Loucy (cell line): ENCODE measurements around the gene ZDHHC18.
A peak's percentile ranks its signal among the peaks of the same experiment; 100 is the strongest.

Experiments
- H2AFZ ChIP-seq: fragments of 200-600 bp; sonication (generic); 2 replicates; pipeline ENCODE4 v1.6.0; 2016; ENCODE audit warnings: antibody characterized with exemption, mild to moderate bottlenecking, low read length, moderate library complexity
- H3F3A ChIP-seq: fragments of 200-600 bp; 2 replicates; pipeline ENCODE4 v1.6.0; 2016; ENCODE audit warnings: antibody characterized with exemption, low read depth, mild to moderate bottlenecking
- H3K27me3 ChIP-seq: fragments of 200-600 bp; sonication (generic); 2 replicates; pipeline ENCODE4 v1.6.1; 2014; ENCODE audit warnings: low read length, mild to moderate bottlenecking; ENCODE audit not compliant: insufficient read depth, poor library complexity, severe bottlenecking
- H3K36me3 ChIP-seq: fragments of 200-600 bp; sonication (generic); 2 replicates; pipeline ENCODE4 v1.6.1; 2016; ENCODE audit warnings: low read length; ENCODE audit not compliant: insufficient read depth
- H3K4me1 ChIP-seq: fragments of 200-600 bp; sonication (generic); 2 replicates; pipeline ENCODE4 v1.5.1; 2014; ENCODE audit warnings: low read length, mild to moderate bottlenecking; ENCODE audit not compliant: insufficient read depth, poor library complexity, severe bottlenecking
- H3K4me2 ChIP-seq: fragments of 200-600 bp; sonication (generic); 2 replicates; pipeline ENCODE4 v1.6.0; 2014; ENCODE audit warnings: antibody characterized with exemption, low read length, low read depth, mild to moderate bottlenecking; ENCODE audit not compliant: poor library complexity, severe bottlenecking
- H3K4me3 ChIP-seq: fragments of 200-600 bp; sonication (generic); 2 replicates; pipeline ENCODE4 v1.5.1; 2014; ENCODE audit warnings: low read length, mild to moderate bottlenecking, mixed read lengths; ENCODE audit not compliant: poor library complexity, severe bottlenecking
- H3K79me2 ChIP-seq: fragments of 200-600 bp; sonication (generic); 2 replicates; pipeline ENCODE4 v1.6.1; 2014; ENCODE audit warnings: low read length; ENCODE audit not compliant: insufficient read depth
- H3K9ac ChIP-seq: fragments of 200-600 bp; sonication (generic); 2 replicates; pipeline ENCODE4 v1.6.0; 2014; ENCODE audit warnings: mild to moderate bottlenecking, low read depth, low read length, moderate library complexity; ENCODE audit not compliant: poor library complexity, severe bottlenecking
- H3K9me2 ChIP-seq: fragments of 200-600 bp; sonication (generic); replicated peaks from 2 replicates; pipeline ENCODE4 v1.6.1; 2016; ENCODE audit warnings: low read depth, low read length, mixed read lengths
- H3K9me3 ChIP-seq: fragments of 200-600 bp; sonication (generic); 2 replicates; pipeline ENCODE4 v1.6.1; 2014; ENCODE audit warnings: mild to moderate bottlenecking, antibody characterized with exemption, low read length, low read depth; ENCODE audit not compliant: insufficient read depth
- H4K20me1 ChIP-seq: fragments of 200-600 bp; sonication (generic); 2 replicates; pipeline ENCODE4 v1.6.0; 2014; ENCODE audit warnings: antibody characterized with exemption, low read length, mild to moderate bottlenecking; ENCODE audit not compliant: insufficient read depth, poor library complexity, severe bottlenecking
- CTCF ChIP-seq: fragments of 200-600 bp; sonication (generic); conservative IDR thresholded peaks from 2 replicates; pipeline ENCODE4 v1.5.1; 2014; ENCODE audit warnings: mild to moderate bottlenecking, antibody characterized with exemption, low read length
- EZH2phosphoT487 ChIP-seq: fragments of 200-600 bp; IDR thresholded peaks from 2 replicates; pipeline ENCODE4 v1.6.1; 2018; ENCODE audit warnings: antibody characterized with exemption, mild to moderate bottlenecking, moderate library complexity, borderline replicate concordance

Gene ZDHHC18

GRCh38 chr1:26827106-26827604 is 667 bp downstream of the ZDHHC18 start:
- 0 out of 2 replicates have a peak, but pooled peaks cover 4% of the 10 kb centered on the region for H3F3A ChIP-seq
- H3K9me2 ChIP-seq = no peaks in the 10 kb centered on the region
- peaks cover 49% of the 10 kb centered on the region for H3K4me1 ChIP-seq
- H3K79me2 ChIP-seq = peaks cover 51% of the 10 kb centered on the region
- no peaks in the 10 kb centered on the region for H3K36me3 ChIP-seq
- H3K9me3 ChIP-seq = no peaks in the 10 kb centered on the region
- H3K9ac ChIP-seq = peak overlapping the region; percentile 67
- peak overlapping the region; percentile 78 for H3K4me2 ChIP-seq
- no peak overlapping the region for H2AFZ ChIP-seq
- H3K4me3 ChIP-seq = peak overlapping the region; percentile 76
- peaks cover 26% of the 10 kb centered on the region for H4K20me1 ChIP-seq
- H3K27me3 ChIP-seq = no peaks in the 10 kb centered on the region
- no peak for TF ChIP-seq EZH2phosphoT487

GRCh38 chr1:26827663-26828062 is 1.2 kb downstream of the ZDHHC18 start:
- H3K9me3 ChIP-seq = no peaks in the 10 kb centered on the region
- peaks cover 3% of the 10 kb centered on the region; the same call in 1 of the 2 replicates for H3K36me3 ChIP-seq
- H3K4me2 ChIP-seq = peak overlapping the region; percentile 78
- H3K79me2 ChIP-seq = peaks cover 56% of the 10 kb centered on the region
- peak overlapping the region; percentile 67 for H3K9ac ChIP-seq
- H4K20me1 ChIP-seq = peaks cover 26% of the 10 kb centered on the region
- H2AFZ ChIP-seq = no peak overlapping the region
- TF ChIP-seq CTCF (no peak), EZH2phosphoT487 (no peak)
- H3K4me3 ChIP-seq = peak overlapping the region; percentile 76
- H3K4me1 ChIP-seq = peaks cover 54% of the 10 kb centered on the region
- H3F3A ChIP-seq = peaks cover 9% of the 10 kb centered on the region
- H3K9me2 ChIP-seq = no peaks in the 10 kb centered on the region
- H3K27me3 ChIP-seq = no peaks in the 10 kb centered on the region

GRCh38 chr1:26828411-26828991 is 2.0 kb downstream of the ZDHHC18 start:
- Histone ChIP-seq H4K20me1 (peaks cover 26% of the 10 kb centered on the region), H3K4me1 (peaks cover 61% of the 10 kb centered on the region), H3K4me2 (peak overlapping the region; percentile 96), H3K4me3 (peak overlapping the region; percentile 72), H3K9me3 (no peaks in the 10 kb centered on the region), H3F3A (peaks cover 16% of the 10 kb centered on the region), H3K79me2 (peaks cover 57% of the 10 kb centered on the region), H3K27me3 (no peaks in the 10 kb centered on the region), H3K36me3 (peaks cover 4% of the 10 kb centered on the region; the same call in 1 of the 2 replicates), H2AFZ (no peak overlapping the region), H3K9ac (peak overlapping the region; percentile 72), H3K9me2 (no peaks in the 10 kb centered on the region)
- TF ChIP-seq EZH2phosphoT487 (no peak), CTCF (no peak)
